ENCODE results near the gene SLC25A51. TPM values are rescaled to one million over a fixed set of nuclear protein-coding genes. Genes with fewer than 3 reads are reported as not detected.

The SLC25A51 gene
- total and polyA plus RNA-seq, 11 donors = 8.6 to 27.6 (median 22.1) TPM

DNA sequence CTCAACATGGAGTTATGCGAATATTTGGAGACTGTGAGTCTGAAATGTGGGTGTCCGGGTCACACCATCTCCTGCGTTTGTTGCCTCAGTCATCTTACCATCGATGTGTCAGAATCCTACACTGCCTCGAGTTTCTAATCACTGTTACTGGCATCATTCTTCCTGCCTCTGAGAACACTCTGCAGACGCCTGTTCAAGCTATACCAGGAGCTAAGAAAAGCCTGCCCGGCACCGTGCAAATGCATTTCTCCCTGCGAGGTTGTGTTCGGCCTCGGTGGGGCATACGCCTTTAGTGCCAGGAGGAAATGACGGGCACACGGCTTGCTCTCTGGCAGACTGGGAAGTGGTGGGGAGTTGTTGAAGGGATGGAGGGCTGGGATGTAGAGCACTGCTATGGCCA is 31.2 kb upstream of the SLC25A51 start:
- H3K4me3 ChIP-seq = no peak overlapping the region
- WGBS, 4 donors = 80 to 85% (median 83%) methylated on average over 14 of the region's 14 CpGs
- H3K36me3 ChIP-seq = no peaks in the 10 kb centered on the region
- peaks cover 0 to 9% (median 0%) of the 10 kb centered on the region in 12 donors for H3K9me3 ChIP-seq
- TF ChIP-seq, protein P1, sequence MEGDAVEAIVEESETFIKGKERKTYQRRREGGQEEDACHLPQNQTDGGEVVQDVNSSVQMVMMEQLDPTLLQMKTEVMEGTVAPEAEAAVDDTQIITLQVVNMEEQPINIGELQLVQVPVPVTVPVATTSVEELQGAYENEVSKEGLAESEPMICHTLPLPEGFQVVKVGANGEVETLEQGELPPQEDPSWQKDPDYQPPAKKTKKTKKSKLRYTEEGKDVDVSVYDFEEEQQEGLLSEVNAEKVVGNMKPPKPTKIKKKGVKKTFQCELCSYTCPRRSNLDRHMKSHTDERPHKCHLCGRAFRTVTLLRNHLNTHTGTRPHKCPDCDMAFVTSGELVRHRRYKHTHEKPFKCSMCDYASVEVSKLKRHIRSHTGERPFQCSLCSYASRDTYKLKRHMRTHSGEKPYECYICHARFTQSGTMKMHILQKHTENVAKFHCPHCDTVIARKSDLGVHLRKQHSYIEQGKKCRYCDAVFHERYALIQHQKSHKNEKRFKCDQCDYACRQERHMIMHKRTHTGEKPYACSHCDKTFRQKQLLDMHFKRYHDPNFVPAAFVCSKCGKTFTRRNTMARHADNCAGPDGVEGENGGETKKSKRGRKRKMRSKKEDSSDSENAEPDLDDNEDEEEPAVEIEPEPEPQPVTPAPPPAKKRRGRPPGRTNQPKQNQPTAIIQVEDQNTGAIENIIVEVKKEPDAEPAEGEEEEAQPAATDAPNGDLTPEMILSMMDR (IDR thresholded peaks at IDR 0.05) = no peak
- no peak for TF ChIP-seq POLR2A (IDR thresholded peaks at IDR 0.05)
- peak in 1 of 5 donors; percentile 51 for DNase-seq
- H3K27me3 ChIP-seq = no peaks in the 10 kb centered on the region
- peak in 2 of 4 donors; percentile 50 to 58 for ATAC-seq
- intact Hi-C loops (cut with DNase I) = loop anchor here in 2 of 10 donors (5.0 kb wide), 2 partner anchors 52 to 132 kb away; partner anchors contain the start of gene SHB (in 2 of the 2)
- H3K4me1 ChIP-seq = peaks cover 9 to 48% (median 38%) of the 10 kb centered on the region in 12 donors
- H3K27ac ChIP-seq = no peak overlapping the region

DNA sequence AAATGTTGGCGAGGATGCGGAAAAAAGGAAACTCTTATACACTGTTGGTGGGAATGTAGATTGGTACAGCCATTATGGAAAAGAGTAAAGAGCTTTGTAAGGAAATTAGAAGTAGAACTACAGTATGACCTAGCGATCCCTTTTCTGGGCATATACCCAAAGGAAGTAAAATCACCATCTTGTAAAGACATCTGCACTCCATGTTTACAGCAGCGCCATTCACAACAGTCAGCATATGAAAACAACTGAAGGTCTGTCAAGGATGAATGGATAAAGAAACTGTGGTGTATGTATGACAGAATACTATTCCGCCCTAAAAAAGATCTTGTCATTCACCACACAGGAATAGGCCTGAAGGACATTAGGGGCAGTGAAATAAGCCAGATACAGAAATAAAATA is 27.7 kb upstream of the SLC25A51 start:
- 78 to 87% (median 83%) methylated on average over 5 of the region's 5 CpGs for WGBS, 4 donors
- Histone ChIP-seq H3K36me3 (no peaks in the 10 kb centered on the region), H3K27me3 (no peaks in the 10 kb centered on the region), H3K4me3 (no peak overlapping the region), H3K4me1 (peaks cover 2 to 42% (median 25%) of the 10 kb centered on the region in 12 donors), H3K9me3 (peaks cover 0 to 9% (median 0%) of the 10 kb centered on the region in 12 donors), H3K27ac (no peak overlapping the region)
- no peak for ATAC-seq
- intact Hi-C loops (cut with DNase I) = no loop called here
- DNase-seq = no peak
- no peak for TF ChIP-seq POLR2A (IDR thresholded peaks at IDR 0.05)
- TF ChIP-seq, protein P1 (IDR thresholded peaks at IDR 0.05) = no peak

DNA sequence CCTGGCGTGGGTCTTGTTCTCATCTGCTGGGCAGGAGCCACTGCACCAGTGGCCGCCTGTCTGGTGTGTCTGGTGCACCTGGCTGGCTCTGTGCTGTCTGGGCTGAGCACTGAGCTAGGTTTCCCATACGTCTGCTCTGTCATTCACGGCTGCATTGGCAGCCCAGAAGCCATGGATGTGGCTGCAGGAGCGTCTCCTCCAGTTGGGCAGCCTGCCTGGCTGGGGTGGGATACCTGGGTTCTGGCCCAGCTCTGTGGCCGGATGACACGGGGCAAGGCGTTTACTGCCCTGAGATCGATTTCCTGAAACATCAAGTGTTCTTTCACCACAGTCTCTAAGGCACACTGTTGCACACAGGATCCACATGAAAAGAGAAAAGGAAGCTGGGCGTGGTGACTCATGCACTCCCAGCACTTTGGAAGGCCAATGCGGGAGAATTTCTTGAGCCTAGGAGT is 25.5 kb upstream of the SLC25A51 start:
- Histone ChIP-seq H3K9me3 (peaks cover 0 to 9% (median 0%) of the 10 kb centered on the region in 12 donors), H3K27me3 (no peaks in the 10 kb centered on the region)

More for the DNA sequence above, 25.5 kb upstream of the SLC25A51 start:
- H3K4me3 ChIP-seq = no peak overlapping the region
- H3K4me1 ChIP-seq = peaks cover 2 to 42% (median 20%) of the 10 kb centered on the region in 12 donors
- no peaks in the 10 kb centered on the region for H3K36me3 ChIP-seq
- ATAC-seq (peak in 3 of 4 donors; percentile 11 to 47 (median 14)), DNase-seq (peak in 1 of 5 donors; percentile 43)
- intact Hi-C loops (cut with DNase I) = loop anchor here in 4 of 10 donors (5.0 to 10.0 kb wide), 3 partner anchors 53 to 85 kb away; no protein-coding TSS in a partner anchor
- TF ChIP-seq POLR2A (IDR thresholded peaks at IDR 0.05) = no peak
- TF ChIP-seq, protein P1 (IDR thresholded peaks at IDR 0.05) = no peak
- H3K27ac ChIP-seq = peak overlapping the region in 2 of 12 donors; percentile 2 to 13
- 66 to 80% (median 74%) methylated on average over 3 to 11 of the region's 11 CpGs for WGBS, 4 donors

Measured in heart left ventricle (tissue), 16 donors.